Choroid plexus epithelial cell (primary cell): ENCODE measurements around the gene MTA1.
A peak's percentile ranks its signal among the peaks of the same experiment; 100 is the strongest.

Source experiments
- DNase-seq: peaks from one replicate; pipeline ENCODE4 v3.0.0-alpha.2; 2010; ENCODE audit warnings: low read depth
- H3K4me3 ChIP-seq: 2 replicates; pipeline ENCODE4 v1.5.1; 2011; ENCODE audit warnings: low read depth, mild to moderate bottlenecking, control low read depth, low read length, moderate library complexity
- TF ChIP-seq, protein P1 (sequence below): conservative IDR thresholded peaks from 2 replicates; pipeline ENCODE4 v1.5.1; 2011; ENCODE audit warnings: low read depth, mild to moderate bottlenecking, control low read depth, inconsistent platforms, low read length, moderate library complexity

The MTA1 gene

DNA sequence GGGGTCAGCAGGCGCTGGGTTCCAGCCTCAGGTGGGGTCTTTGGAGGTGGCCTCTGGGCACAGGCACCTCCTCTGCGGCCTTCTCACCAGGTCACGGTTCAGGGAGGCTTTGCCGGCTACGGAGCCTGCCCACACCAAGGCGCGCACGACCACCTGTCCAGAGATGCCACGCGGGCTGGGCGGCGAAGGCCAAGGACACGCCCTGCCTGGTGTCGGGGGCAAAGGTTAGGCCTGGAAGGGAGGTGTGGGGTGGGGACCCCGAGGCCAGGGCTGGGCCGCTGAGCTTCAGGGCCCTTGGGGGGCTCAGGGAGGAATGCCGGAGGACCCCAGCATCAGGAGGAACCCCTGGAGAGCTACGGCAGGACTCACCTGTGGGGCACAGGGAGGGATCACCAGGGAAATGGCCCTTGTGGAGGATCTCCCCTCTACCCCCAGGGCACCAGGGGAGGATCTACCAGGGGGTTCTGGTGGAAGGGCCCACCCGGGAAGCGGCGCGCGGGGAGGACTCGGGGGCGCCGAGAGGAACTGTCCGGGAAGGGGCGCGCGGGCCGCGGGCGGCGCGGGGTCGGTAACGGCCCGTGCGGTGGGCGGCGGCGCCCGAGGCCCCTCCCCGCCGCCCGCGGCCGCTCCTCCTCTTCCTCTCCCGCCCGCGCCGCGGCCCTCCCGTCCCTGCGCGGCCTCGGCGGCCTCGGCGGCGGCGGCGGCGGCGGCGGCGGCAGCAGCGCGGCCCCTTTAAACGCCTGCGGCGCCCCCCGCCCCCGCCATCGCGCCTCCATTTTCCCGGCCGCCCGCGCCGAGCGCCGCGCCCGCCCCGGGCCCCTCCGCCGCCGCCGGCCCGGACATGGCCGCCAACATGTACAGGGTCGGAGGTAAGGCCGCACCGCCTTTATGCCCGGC, at the start of gene MTA1:
Gene MTA1, plus strand, starts transcription at position 633 of the 897 bp plus-strand sequence. Its CDS starts 209 bp downstream, at position 842.
- TF ChIP-seq, protein P1, sequence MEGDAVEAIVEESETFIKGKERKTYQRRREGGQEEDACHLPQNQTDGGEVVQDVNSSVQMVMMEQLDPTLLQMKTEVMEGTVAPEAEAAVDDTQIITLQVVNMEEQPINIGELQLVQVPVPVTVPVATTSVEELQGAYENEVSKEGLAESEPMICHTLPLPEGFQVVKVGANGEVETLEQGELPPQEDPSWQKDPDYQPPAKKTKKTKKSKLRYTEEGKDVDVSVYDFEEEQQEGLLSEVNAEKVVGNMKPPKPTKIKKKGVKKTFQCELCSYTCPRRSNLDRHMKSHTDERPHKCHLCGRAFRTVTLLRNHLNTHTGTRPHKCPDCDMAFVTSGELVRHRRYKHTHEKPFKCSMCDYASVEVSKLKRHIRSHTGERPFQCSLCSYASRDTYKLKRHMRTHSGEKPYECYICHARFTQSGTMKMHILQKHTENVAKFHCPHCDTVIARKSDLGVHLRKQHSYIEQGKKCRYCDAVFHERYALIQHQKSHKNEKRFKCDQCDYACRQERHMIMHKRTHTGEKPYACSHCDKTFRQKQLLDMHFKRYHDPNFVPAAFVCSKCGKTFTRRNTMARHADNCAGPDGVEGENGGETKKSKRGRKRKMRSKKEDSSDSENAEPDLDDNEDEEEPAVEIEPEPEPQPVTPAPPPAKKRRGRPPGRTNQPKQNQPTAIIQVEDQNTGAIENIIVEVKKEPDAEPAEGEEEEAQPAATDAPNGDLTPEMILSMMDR, result no peak
- peak within 1 kb of the TSS; percentile 71 for H3K4me3 ChIP-seq
- DNase-seq, result peak; percentile 20

DNA sequence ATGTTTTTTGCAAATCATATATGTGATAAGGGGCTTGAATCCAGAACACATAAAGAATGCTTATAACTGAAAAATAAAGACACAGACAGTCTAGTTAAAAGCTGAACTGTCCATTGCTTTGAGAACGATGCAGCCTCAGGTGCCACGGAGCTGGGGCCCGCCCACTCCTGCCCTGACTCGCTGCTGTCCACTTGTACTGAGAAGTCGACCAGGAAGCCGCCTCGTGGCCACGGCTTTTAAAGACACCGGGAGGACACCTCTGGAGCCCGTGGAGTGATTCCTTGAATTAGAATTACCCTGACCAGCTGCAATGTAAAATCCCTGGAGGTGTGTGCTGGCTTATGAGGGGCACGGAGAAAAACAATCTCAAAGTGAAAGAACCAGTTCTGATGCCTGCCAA, 45.2 kb upstream of the MTA1 start:
- TF ChIP-seq, protein P1, result no peak
- DNase-seq, result no peak
- H3K4me3 ChIP-seq, result no peak overlapping the region

DNA sequence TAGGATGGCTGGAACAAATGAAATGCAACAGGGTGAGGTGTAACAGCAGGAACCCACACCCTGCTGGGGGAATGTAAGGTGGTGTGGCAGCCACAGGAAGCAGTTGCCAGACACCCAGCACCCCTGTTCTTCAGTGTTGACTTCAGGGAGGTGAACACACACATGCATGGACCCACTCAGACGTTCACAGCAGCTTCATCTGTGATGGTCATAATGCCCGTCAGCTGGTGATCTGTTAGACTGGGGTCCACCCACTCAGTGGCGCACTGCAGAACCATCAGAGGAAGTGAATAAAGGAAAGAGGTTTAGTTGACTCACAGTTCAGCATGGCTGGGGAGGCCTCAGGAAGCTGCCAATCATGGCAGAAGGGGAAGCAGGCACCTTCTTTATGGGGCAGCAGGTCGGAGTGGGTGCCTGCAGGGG, 44.0 kb upstream of the MTA1 start:
- no peak overlapping the region for H3K4me3 ChIP-seq
- peak; percentile 9 for DNase-seq
- TF ChIP-seq, protein P1, result no peak

DNA sequence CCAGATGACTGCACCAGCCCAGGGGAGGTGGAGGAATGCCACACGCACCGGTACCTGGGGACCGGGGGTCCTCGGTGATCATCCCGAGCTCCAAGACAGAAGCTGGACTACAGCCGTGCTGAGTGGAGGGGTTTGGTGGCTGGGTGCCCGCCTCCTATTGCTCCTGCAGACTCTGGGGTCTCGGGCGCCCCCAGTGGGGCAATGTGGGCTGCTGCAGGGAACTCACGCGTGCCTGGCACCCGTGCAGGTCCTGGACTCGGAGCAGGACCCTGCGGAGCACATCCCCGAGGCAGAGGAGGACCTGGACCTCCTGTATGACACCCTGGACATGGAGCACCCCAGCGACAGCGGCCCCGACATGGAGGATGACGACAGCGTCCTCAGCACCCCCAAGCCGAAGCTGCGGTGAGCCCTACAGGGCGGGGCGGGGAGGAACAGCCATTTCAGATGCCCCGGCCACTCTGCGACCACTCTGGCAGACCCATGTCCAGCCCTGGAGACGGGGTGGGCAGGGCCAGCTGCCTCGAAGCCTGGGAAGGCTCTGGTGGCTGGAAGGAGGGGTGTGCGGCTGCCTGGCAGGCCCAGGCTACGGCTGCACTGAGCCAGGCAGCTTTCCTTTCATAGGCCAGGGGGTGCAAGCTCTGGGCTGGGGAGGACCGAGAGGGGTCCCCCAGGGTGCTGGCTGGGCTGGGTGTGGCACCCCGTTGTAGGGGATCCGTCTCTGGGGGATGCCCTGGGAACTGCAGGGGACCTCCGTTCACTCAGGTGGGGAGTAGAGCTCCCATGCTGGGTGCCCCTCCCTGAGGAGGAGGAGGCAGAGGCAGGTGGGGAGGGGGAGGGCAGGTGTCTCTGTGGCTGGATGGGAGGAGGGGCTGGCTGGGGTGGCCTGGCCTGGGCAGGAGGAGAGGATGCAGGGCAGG, 42.8 kb upstream of the MTA1 start:
- no peak for DNase-seq
- TF ChIP-seq, protein P1, result no peak
- H3K4me3 ChIP-seq, result no peak overlapping the region

DNA sequence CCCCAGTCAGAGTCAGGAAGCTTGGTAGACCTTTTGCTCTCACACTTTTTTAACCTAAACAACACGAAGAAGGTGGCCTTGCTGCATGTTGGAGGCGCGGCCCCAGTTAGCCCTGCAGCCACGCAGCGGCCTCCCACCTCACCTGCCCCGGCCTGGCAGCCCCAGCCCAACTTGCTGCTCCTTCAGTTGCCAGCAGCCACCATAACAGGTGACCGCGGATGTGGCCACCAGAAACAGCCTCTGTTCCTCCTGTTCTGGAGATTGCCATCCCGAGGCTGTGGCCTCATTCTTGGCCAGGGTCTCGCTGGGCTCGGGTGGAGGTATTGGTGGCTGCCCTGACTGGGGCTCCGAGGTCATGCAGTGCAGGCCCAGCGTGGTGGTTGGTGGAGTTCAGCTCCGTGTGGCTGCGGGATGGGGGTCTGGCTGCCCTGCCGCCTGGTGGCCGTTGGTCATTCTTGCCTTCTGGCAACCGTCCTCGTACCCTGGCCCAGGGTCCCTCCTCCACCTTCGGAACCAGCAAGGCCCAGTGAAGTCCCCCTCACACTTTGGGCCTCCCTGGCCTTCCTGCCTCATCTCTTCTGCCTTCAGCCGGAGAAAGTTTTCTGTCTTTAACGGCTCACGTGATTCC, 42.0 kb upstream of the MTA1 start:
- TF ChIP-seq, protein P1, result no peak
- DNase-seq, result no peak
- H3K4me3 ChIP-seq, result no peak overlapping the region

DNA sequence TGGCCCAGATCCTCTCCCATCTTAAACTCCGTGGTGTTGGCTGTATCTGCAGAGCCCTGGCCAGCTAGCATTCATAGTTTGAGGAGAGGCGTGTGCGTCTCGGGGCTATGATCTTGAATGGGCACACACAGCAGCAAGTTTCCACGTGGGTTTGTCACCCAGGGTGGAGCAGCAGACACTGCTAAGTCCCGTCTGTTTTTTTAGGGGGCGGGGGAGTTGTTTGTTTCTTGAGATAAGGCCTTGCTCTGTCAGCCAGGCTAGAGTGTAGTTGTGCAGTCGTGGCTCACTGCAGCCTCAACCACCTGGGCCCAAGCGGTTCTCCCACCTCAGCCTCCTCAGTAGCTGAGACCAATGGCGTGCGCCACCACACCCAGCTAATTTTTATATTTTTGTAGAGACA, 41.4 kb upstream of the MTA1 start:
- TF ChIP-seq, protein P1, result no peak
- no peak for DNase-seq
- no peak overlapping the region for H3K4me3 ChIP-seq
